ENCODE results near the gene MS4A15.

MS4A15 gene

DNA sequence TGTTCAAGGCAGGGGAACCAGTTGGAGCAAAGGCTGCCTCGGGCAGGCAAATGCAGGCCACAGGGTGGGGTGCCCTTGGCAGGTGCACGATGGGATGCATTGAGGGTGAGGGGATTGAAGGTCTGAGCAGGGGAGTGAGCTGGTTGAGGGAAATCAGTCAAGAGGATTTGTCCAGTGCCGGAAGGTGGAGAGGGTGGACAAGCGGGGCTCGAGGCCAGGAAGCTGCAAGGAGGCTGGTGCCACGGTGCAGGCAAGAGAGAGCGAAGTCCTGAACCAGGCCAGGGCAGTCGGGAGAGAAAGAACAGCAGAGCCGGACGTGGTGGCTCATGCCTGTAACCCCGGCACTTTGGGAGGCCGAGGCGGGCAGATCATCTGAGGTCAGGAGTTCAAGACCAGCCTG, 18.1 kb downstream of the MS4A15 start:
- Histone ChIP-seq H3K4me3 (no peak overlapping the region), H3K27ac (no peak overlapping the region)

DNA sequence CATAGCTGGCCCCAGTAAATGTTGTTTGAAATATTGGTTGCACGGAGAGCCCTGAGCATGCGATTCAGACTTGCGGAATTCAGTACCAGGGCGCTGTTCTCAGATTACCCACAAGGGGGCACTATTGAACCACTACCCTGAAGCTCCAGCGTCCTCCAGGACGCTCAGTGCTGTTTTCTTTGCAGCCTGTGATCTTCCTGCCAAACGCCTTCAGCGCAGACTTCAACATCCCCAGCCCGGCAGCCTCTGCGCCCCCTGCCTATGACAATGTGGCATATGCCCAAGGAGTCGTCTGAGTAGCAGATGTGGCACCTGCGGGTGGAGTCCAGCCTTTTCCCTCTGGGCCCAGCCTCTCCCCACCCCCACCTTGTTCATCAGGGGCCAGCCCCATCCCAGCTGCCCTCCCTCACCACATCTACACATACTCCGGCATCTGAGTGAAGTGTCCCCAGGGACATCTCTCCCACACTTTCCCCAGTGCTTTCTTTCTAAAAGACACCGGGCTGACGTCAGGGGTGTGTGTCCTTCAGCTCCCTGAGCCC, 18.8 kb downstream of the MS4A15 start:
- Histone ChIP-seq H3K4me3 (no peak overlapping the region), H3K27ac (no peak overlapping the region)

DNA sequence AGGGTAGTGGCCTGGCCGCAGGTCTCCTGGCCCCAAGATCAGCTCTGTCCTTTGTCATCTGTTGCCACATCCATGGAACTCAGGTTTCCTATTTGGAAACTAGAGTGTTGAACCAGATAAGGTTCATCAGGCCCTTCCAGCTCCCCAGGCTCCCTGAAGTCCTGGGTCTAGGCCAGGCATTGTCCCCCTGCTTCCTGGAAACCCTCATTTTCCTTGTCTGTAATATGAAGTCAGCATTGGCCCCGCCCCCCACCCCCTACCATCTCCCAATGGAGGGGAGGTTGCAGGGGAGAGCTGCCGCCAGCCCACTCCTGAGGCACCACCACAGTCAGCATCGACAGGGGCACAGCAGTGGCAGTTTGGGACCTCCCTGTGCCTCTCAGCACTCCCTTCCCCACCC, 19.5 kb downstream of the MS4A15 start:
- H3K27ac ChIP-seq, result no peak overlapping the region
- H3K4me3 ChIP-seq, result no peak overlapping the region

DNA sequence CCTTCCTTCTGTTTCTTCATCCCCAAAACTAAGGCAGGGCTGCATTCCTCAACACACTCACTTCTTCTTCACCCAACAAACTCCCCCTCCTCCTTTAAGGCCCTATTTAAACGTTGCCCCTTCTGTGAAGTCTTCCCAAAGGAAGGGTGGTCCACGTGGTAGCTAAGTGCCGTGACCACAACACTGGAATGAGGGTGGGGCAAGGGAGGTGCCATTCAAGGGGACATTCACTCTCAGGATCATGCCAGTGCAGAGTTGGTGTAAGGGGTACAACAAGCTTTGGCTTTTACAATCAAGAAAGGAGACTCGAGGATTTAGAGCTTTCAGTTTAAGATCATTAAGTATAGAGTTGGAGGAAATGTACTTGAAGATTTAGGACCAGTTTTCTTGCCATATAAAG, 20.4 kb downstream of the MS4A15 start:
- Histone ChIP-seq H3K4me3 (no peak overlapping the region), H3K27ac (no peak overlapping the region)

DNA sequence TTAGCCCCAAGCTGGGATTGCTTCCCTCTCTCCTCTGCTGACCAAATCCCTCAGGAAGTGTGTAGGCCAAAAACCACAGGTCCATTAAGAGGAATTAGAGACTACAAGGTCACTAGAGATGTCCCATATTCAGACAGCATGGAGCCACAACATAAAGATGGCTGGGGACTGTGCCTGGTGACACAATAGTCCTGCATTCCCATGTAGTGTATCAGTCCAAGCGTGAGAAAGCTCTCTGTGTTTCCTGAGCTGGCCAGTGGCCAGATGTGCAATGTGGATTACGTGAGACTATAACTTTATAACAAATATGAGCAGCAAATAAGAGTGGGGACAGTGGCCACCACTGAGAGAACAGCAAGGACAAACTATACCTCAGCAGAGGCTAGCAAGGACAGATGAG, 20.9 kb downstream of the MS4A15 start:
- Histone ChIP-seq H3K27ac (no peak overlapping the region), H3K4me3 (no peak overlapping the region)

DNA sequence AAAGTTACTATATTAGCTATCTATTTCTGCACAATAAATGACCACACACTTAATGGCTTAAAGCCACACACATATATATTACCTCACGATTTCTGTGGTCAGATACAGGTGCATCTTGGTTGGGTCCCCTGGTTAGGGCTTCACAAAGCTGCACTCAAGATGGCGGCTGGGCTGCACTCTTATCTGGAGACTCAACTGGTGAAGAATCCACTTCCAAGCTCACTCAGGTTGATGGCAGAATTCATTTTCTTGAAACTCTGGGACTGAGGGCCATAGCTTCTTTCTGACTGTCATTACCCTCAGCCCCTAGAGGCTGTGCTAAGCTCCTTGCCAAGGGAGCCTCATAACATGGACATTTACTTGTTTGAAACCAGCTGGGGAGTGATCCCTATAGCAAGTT, 23.4 kb downstream of the MS4A15 start:
- H3K27ac ChIP-seq, result no peak overlapping the region
- H3K4me3 ChIP-seq, result no peak overlapping the region

DNA sequence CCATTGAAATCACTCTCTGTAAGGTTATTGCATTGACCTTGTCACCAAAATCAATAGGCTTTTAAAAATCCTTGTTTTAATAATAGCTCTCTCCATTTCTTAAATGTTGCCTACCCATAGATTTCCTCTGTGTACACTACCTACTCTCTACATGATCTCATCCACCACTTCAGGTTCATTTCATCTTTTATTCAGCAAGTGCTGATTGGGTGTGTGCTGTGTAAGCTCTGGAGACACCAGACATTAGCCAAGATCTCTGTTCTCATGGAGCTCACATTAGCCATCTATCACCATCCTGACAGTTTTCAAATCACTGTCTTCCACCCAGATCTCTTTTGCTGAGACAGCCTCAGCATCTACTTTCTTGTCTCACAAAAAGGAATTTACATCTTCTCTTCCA, 24.1 kb downstream of the MS4A15 start:
- Histone ChIP-seq H3K27ac (no peak overlapping the region), H3K4me3 (no peak overlapping the region)

DNA sequence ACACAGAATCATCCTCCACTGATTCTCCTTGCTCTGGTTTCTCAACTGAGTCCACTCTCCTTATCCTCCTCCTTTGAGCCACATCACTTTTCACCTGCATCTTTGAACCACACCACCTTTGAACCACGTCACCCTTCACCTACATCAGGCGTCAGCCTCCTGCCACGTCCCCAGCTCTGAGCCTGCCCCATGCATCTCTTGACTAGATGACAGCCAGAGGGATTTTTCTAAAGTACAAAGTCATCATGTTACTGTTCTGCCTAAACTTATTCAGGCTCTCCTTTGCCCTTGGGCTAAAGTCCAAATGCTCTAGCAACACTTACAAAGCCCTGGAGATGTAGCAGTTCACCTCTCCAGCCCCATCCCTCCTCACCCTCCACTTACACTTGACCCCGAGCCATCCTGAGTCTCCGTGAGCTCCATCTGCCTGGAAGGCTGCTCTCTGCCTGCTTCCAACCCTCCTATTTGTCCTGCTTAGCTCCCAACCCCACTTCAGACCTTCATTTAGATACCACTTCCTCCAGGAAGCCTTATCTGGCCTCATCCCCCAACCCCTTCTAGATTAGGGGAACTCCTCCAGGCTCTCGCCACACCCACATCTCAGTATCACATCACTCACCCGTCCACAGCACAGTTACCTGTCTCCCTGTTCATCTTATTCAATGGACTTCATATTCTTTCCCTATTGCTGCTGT, 24.8 kb downstream of the MS4A15 start:
- Histone ChIP-seq H3K4me3 (no peak overlapping the region), H3K27ac (no peak overlapping the region)

DNA sequence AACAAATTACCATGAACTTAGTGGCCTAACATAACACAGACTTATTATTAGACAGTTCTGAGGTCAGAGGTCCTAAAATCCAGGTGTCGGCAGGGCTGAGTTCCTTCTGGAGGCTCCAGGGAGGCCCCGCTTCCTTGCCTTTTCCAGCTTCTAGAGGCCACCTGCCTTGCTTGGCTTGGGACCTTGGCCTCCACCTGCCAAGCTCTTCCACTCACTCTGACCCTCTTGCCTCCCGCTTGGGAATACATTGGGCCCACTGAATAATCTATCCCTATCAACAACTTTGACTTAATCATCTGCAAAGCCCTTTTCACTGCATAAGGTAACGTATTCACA, 25.3 kb downstream of the MS4A15 start:
- H3K4me3 ChIP-seq, result no peak overlapping the region
- no peak overlapping the region for H3K27ac ChIP-seq

DNA sequence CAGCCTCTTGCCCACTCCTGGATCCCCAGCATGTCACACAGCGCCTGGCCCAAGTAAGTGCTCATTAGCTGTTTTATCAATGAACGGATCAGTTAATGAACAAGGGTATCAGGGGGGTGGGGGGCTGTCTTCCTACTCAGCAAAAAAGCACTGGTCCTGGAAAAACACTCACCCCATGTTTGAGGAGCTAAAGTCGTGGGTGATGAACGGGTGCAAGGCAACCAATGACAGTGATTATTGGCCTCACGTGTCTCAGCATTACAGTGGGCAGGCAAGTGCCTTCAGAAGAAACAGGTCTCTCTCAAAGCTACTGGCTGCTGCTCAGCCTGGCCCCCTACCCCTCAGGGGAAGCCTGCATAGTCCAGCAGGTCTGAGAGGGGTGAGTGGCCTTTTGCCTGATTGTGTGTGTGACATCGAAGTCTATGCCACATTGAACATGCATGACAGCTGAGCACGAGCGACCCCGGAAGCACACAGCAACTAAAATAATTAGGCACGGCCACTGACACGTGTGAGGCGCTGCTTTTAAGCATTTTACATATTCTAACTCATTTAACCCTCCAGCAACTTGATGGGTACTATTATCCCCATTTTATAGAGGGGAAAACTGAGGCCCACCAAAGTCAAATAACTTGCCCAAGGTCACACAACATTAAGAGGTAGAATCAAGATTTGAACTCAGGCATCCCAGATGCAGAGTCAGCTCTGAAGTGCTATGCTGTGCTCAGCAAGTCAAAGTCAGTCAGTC, 25.9 kb downstream of the MS4A15 start:
- Histone ChIP-seq H3K4me3 (no peak overlapping the region), H3K27ac (no peak overlapping the region)

DNA sequence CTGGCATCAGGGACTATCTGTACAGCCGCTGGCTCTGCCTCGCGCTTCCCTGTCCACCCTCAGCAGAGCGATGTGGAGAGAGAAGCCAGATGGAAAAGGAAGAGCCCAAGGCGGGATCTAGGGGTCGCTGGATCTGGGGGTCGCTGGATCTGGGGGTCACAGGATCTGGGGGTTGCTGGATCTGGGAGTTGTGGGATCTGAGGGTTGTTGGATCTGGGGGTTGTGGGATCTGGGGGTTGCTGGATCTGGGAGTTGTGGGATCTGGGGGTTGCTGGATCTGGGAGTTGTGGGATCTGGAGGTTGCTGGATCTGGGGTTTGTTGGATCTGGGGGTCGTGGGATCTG, 26.4 kb downstream of the MS4A15 start:
- Histone ChIP-seq H3K4me3 (no peak overlapping the region), H3K27ac (no peak overlapping the region)

DNA sequence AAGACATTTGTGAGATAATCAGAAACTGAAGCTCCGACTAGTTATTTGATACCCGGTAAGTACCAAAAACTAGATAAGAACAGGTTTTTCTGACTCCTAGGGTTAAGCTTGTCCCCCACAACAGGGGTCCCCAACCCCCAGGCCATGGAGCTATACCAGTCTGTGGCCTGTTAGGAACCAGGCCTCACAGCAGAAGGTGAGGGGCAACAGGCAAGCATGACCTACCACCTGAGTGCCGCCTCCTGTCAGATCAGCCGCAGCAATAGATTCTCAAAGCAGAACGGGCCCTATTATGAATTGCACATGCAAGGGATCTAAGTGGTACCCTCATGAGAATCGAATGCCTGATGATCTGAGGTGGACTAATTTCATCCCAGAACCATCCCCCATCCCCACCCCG, 27.2 kb downstream of the MS4A15 start:
- Histone ChIP-seq H3K4me3 (no peak overlapping the region), H3K27ac (no peak overlapping the region)

DNA sequence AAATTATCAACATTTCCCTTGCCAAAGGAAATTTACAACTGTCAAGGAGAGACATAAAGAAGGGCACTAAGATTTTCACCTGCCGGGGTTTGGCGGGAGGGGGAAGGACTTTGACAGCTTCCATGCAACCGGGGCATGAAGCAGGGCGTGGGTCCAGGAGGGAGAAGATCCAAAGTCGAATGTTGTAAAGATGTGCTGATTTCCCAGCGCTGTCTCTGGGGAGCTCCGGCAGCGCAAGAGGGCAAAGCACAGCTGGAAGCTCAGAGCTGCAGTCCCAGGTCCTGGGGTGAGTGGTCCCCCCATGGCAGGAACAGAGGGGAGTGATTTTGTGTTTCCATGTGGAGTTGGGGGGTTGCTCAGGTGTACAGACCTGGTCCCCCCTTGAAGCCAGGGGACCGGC, 28.5 kb downstream of the MS4A15 start, which contains the start of gene MS4A10:
Gene MS4A10, plus strand, starts transcription at position 198 of the 400 bp plus-strand sequence. CDS start 5,003 bp downstream, outside the sequence.
- Histone ChIP-seq H3K27ac (no peak within 1 kb of the TSS), H3K4me3 (no peak within 1 kb of the TSS)

DNA sequence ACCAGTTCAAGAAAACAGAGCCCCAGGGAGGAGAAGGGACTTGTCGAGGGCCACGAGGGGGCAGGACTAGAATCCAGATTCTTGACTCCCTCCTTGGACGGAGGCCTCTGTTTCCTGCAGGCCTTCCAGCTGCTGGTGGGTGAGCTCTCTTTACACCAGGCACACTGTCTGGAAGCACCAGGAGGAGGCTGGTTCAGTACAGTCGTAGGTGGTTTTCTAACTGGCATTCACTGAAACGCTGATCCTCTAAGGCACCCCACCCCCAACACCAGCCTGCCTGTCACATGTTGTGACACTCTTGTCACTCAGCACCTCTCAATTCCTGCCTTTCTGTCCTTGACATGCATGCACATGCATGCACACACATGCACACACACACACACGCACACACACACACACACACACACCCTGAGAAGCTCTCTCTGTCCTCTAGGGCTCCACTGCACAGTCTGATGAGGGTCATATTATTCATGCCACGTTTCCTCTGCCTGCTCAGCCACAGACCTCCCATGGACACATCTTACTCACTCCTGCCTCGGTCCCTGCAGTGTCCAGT, 29.2 kb downstream of the MS4A15 start:
- H3K27ac ChIP-seq, result no peak overlapping the region
- no peak overlapping the region for H3K4me3 ChIP-seq

DNA sequence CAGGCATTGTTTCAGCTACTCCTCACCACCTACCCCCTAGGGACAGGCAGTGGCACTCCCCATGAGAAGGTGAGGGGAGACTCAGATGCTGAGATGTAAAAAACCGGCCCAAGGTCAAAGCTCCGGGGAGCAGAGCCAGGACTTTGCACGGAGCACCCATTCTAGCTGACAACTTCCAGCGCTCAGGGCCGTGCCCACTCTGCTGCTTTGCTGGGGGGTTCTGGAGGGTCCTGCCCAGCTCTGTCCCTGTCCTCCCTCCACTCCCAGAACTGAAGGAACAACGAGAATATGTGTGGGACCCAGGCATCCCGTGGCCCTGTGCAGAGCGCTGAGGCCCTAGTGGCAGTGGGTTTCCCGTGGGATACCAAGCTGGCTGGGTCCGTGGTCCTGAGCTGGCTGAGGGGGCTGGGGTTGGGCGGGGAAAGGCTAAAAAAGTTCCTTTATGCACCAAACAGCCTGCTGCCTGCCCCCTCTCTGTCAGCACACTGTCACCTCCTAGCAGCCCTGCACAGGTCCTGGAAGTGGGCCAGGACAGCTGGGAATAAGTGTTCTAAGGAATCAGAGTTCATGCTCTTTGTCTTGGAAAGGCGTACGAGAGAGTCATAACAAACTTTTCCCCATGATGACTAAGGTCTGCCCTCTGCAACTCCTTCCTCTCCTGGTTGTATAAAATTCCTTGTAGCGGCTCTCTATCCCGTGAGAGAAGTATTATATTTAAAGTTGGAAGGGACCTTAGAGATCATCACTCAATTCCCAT, 30.3 kb downstream of the MS4A15 start:
- Histone ChIP-seq H3K4me3 (no peak overlapping the region), H3K27ac (no peak overlapping the region)

DNA sequence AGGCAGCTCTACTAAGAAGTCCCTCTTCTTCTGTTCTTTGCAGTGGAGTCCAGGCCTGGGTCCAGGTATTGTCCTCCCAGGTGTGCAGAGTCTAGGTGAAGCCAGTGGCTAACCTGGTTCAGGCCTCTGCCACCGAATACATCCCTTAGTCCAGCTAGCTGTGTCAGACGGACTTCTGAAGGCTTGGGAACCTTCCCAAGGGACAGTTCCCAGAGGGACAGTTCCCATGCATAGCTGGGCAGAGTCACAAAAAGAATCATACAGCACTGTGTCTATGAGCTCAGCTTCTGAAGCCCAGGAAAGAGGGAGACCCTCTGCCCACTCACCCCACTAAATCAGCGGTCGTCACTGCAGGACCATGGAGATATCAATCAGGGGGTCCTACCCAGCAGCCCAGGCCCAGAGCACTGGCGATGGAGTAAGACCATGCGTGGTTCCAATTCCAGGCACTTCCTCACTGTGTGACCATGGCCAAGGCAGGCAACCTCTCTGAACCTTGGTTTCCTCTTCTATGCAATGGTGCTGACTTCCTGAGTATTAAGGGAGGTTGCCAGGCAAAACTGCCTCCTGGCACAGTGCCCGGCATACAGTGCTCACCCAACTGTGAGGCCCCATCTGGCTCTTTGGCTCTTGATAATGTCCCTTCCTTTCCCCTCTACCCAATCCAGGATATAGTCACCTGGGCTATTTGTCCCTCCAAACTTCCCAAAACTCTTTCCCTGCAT, 31.9 kb downstream of the MS4A15 start:
- H3K27ac ChIP-seq, result no peak overlapping the region

DNA sequence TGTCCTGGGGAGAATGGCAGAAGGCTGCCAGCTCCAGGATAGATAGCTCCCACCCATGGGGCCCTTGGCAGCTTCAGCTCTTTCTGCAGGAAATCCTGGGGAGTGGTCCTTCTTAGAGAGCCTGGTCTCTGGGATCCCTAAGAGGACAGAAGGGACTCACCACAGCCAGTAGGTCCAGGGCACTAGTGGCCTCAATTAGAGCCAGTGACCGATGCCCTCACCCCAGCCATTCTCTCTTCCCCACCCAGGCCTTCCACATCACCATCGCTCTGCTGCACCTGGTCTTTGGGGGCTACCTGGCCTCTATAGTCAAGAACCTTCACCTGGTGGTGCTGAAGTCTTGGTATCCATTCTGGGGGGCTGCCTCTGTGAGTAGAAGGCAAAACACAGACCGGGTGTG, 34.1 kb downstream of the MS4A15 start:
- H3K27ac ChIP-seq, result no peak overlapping the region
- H3K4me3 ChIP-seq, result no peak overlapping the region

More for the DNA sequence above, 31.9 kb downstream of the MS4A15 start:
- no peak overlapping the region for H3K4me3 ChIP-seq

DNA sequence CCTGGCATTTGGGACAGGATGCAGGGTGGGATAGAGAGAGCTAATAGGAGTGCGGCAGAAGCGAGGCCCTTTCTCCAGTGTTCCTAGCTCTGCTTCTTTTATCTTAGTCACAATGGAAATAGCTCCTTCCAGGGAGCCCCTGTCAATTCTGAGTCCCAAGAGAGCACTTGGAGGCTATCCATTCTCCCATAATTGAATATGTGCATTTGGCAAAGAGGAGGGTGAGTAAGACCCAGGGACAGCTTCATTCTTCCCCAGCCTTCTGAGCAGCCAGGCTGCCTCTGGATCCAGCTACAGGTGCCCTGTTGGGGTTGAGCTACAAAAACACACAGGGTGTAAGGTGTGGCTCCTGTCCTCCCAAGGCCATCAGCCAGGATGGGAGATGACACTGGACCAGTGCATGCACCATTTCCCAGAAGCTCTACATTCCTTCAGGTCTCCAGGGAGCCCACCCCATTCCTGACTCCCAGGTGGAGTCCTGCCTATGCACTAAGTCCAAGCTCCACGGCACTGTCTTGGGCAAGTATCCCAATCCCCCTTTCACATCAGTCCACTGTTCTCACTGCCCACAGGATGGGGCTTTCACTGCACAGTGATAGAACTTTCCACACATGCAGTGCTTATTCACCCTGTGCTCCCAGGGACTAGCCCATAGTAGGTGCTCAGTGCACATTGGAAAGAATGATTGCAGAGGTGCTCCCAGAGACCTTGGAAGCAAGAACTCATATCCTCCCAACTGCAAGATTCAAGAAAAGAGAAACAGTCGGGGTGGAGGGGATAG, 34.7 kb downstream of the MS4A15 start:
- no peak overlapping the region for H3K4me3 ChIP-seq
- no peak overlapping the region for H3K27ac ChIP-seq

DNA sequence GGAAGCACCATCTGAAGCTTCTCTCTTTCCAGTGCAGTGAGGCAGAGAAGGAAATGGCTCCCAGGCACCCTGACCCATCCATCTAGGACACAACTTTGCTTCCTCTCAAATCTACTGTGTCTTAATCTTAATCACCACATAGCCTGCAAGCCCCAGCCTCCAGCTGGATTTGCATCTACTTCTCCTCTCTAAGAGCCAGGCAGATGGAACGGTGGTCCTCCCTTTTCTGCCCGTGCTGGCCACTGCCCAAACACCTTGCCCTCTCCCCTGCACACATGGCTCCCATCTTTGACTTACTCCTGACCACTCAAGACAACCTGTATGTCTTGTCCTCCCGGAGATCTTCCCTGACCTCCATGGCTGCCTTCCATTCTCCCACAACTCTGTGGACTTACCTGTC, 35.9 kb downstream of the MS4A15 start:
- H3K27ac ChIP-seq, result no peak overlapping the region
- no peak overlapping the region for H3K4me3 ChIP-seq
